HG03571 (cell line): Measurements from ENCODE around the gene SLC39A11.
A peak's percentile ranks its signal among the peaks of the same experiment; 100 is the strongest.
"Not testable (repeated sequence)": the region's sequence is repeated elsewhere in the genome, so short reads cannot be mapped to it uniquely, and the experiment has no call there.

Experiments used
- ATAC-seq: cut with Tn5 transposase; IDR thresholded peaks from one replicate; pipeline ENCODE4 v1.9.1; 2021; ENCODE audit not compliant: unreplicated experiment

Gene SLC39A11

GRCh38 chr17:73092523-73093135 lies at the start of gene SLC39A11:
Gene SLC39A11, minus strand, starts transcription at chr17:73092688. Its CDS starts 3,924 bp downstream, at chr17:73088764.
- peak; percentile 99 for ATAC-seq

- ATAC-seq, result no peak
Observed at GRCh38 chr17:73141411-73141810, 48.9 kb upstream of the SLC39A11 start.

GRCh38 chr17:73140566-73140965 lies 48.1 kb upstream of the SLC39A11 start:
- no peak for ATAC-seq

- ATAC-seq, result no peak
Observed at GRCh38 chr17:73139296-73139695, 46.8 kb upstream of the SLC39A11 start.

- ATAC-seq, result no peak
Observed at GRCh38 chr17:73138541-73139138, 46.2 kb upstream of the SLC39A11 start.

- no peak for ATAC-seq
Observed at GRCh38 chr17:73137376-73137775, 44.9 kb upstream of the SLC39A11 start.

- no peak for ATAC-seq
Observed at GRCh38 chr17:73135766-73136165, 43.3 kb upstream of the SLC39A11 start.

- no peak for ATAC-seq
Observed at GRCh38 chr17:73133911-73134649, 41.6 kb upstream of the SLC39A11 start.

- no peak for ATAC-seq
Observed at GRCh38 chr17:73132085-73132492, 39.6 kb upstream of the SLC39A11 start.

- not testable (repeated sequence) for ATAC-seq
Observed at GRCh38 chr17:73131439-73131838, 39.0 kb upstream of the SLC39A11 start.

- no peak for ATAC-seq
Observed at GRCh38 chr17:73130977-73131376, 38.5 kb upstream of the SLC39A11 start.

GRCh38 chr17:73128496-73128895 lies 36.0 kb upstream of the SLC39A11 start:
- no peak for ATAC-seq

- no peak for ATAC-seq
Observed at GRCh38 chr17:73126716-73127473, 34.4 kb upstream of the SLC39A11 start.

GRCh38 chr17:73123606-73124320 lies 31.3 kb upstream of the SLC39A11 start:
- ATAC-seq, result no peak

- no peak for ATAC-seq
Observed at GRCh38 chr17:73122953-73123605, 30.6 kb upstream of the SLC39A11 start.

- no peak for ATAC-seq
Observed at GRCh38 chr17:73121506-73121905, 29.0 kb upstream of the SLC39A11 start.

- ATAC-seq, result no peak
Observed at GRCh38 chr17:73119631-73120030, 27.1 kb upstream of the SLC39A11 start.

GRCh38 chr17:73118951-73119391 lies 26.5 kb upstream of the SLC39A11 start:
- ATAC-seq, result no peak

- ATAC-seq, result no peak
Observed at GRCh38 chr17:73118139-73118538, 25.7 kb upstream of the SLC39A11 start.

- ATAC-seq, result no peak
Observed at GRCh38 chr17:73112246-73112645, 19.8 kb upstream of the SLC39A11 start.
